ENCODE results near the gene OFD1.

- no peak for TF ChIP-seq POLR2A (IDR thresholded peaks at IDR 0.05)
- TF ChIP-seq CTCF (IDR thresholded peaks at IDR 0.05) = no peak
- no peak for TF ChIP-seq EP300 (IDR thresholded peaks at IDR 0.05)
These were observed 40.2 kb upstream of the OFD1 start for GRCh38 chrX:13694359-13694758.
